ENCODE data around the gene ENG.

Gene ENG

GRCh38 chr9:127809540-127810377 is 44.7 kb downstream of the ENG start:
- no peaks in the 10 kb centered on the region for H3F3A ChIP-seq (ENCODE audit: insufficient read depth)
- no peaks in the 10 kb centered on the region for H3K36me3 ChIP-seq (ENCODE audit: low read length)
- H3K9ac ChIP-seq (ENCODE audit: low read length) = no peak overlapping the region
- H3K9me2 ChIP-seq (replicated peaks; ENCODE audit: insufficient read depth, low read length) = no peaks in the 10 kb centered on the region
- H3K4me3 ChIP-seq (ENCODE audit: insufficient read depth, low read length, poor library complexity, severe bottlenecking) = no peak overlapping the region
- no peak overlapping the region for H3K27ac ChIP-seq (ENCODE audit: low read depth, low read length)
- H3K79me2 ChIP-seq (ENCODE audit: insufficient read depth, low read length) = peaks cover 5% of the 10 kb centered on the region; the same call in 1 of the 2 replicates
- H2AFZ ChIP-seq (ENCODE audit: low read depth, low read length, severe bottlenecking) = no peak overlapping the region
- H3K4me2 ChIP-seq (ENCODE audit: low read depth, low read length, poor library complexity, severe bottlenecking) = no peak overlapping the region
- H3K27me3 ChIP-seq (ENCODE audit: low read length) = no peaks in the 10 kb centered on the region
- H4K20me1 ChIP-seq (ENCODE audit: low read depth, low read length) = no peaks in the 10 kb centered on the region
- TF ChIP-seq CTCF (IDR thresholded peaks at IDR 0.05; ENCODE audit: insufficient read depth, low read length, poor library complexity, severe bottlenecking) = no peak
- TF ChIP-seq EZH2phosphoT487 (conservative IDR thresholded peaks at IDR 0.05; ENCODE audit: low read length) = no peak
- no peaks in the 10 kb centered on the region for H3K9me3 ChIP-seq (ENCODE audit: insufficient read depth, low read length)

DNA sequence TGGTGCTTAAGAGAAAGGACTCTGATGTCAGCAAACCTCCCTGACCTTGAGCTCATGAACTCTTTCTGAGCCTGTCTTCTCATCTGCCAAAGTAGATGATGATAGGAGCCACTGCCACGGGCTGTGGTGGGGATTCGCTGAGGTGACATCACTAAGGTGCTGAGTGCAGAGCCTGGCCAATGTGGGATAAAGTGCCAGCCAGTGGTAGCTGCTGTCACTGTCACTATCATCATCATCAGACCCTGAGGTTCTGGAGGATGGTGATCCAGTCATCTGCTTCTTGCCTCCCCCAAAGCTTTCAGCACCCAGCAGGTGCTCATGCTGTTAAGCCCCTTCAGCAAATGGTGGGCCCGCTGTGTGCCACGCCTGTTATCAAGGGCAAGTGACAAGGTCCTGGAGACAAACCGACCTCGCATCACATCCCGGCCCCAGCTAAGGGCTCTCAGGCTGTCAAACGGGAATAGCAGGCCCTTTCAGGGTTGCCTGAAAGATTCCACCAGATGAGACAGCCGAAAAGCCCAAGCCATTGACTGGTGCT is 45.4 kb downstream of the ENG start:
- no peak overlapping the region for H3K4me2 ChIP-seq (ENCODE audit: low read depth, low read length, poor library complexity, severe bottlenecking)
- no peak overlapping the region for H3K27ac ChIP-seq (ENCODE audit: low read depth, low read length)
- no peaks in the 10 kb centered on the region for H3K9me2 ChIP-seq (replicated peaks; ENCODE audit: insufficient read depth, low read length)
- H3K36me3 ChIP-seq (ENCODE audit: low read length) = no peaks in the 10 kb centered on the region
- no peaks in the 10 kb centered on the region for H3F3A ChIP-seq (ENCODE audit: insufficient read depth)
- TF ChIP-seq CTCF (IDR thresholded peaks at IDR 0.05; ENCODE audit: insufficient read depth, low read length, poor library complexity, severe bottlenecking) (no peak), EZH2phosphoT487 (conservative IDR thresholded peaks at IDR 0.05; ENCODE audit: low read length) (no peak)
- H3K9ac ChIP-seq (ENCODE audit: low read length) = no peak overlapping the region
- no peak overlapping the region for H2AFZ ChIP-seq (ENCODE audit: low read depth, low read length, severe bottlenecking)
- no peaks in the 10 kb centered on the region for H4K20me1 ChIP-seq (ENCODE audit: low read depth, low read length)
- no peaks in the 10 kb centered on the region for H3K9me3 ChIP-seq (ENCODE audit: insufficient read depth, low read length)
- no peak overlapping the region for H3K4me3 ChIP-seq (ENCODE audit: insufficient read depth, low read length, poor library complexity, severe bottlenecking)
- peaks cover 12% of the 10 kb centered on the region for H3K79me2 ChIP-seq (ENCODE audit: insufficient read depth, low read length)
- no peaks in the 10 kb centered on the region for H3K27me3 ChIP-seq (ENCODE audit: low read length)

DNA sequence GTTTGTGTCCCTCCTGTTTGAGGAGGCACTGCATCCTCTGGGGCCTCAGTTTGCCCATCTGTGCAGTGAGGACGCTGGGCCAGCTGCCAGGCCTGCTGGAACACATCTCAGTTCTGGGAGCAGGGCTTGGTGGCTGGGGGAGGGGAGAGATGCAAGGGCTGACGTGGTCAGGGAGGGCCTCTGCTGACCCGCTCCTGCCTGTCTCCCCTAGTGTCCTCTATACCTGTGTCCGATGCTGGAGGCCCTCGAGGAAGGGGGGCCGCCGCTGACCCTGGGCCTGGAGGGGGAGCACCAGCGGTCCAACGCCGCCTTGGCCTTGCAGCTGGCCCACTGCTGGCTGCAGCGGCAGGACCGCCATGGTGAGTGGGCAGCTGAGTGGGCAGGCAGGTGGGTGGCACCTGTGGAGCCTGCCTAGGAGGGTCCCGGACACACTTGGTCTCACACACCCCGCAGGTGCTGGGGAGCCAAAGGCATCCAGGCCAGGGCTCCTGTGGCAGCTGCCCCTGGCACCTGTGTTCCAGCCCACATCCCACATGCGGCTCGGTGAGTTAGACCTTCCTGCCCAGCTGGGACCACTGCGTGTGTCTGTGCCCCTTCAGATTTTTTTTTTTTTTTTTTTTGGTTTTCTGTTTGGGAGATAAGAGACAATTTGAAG is 46.0 kb downstream of the ENG start:
- Histone ChIP-seq H3K36me3 (ENCODE audit: low read length) (no peaks in the 10 kb centered on the region), H3K27me3 (ENCODE audit: low read length) (no peaks in the 10 kb centered on the region), H3K9me2 (replicated peaks; ENCODE audit: insufficient read depth, low read length) (no peaks in the 10 kb centered on the region), H2AFZ (ENCODE audit: low read depth, low read length, severe bottlenecking) (no peak overlapping the region), H4K20me1 (ENCODE audit: low read depth, low read length) (no peaks in the 10 kb centered on the region), H3K27ac (ENCODE audit: low read depth, low read length) (no peak overlapping the region), H3K79me2 (ENCODE audit: insufficient read depth, low read length) (peaks cover 18% of the 10 kb centered on the region), H3K9me3 (ENCODE audit: insufficient read depth, low read length) (no peaks in the 10 kb centered on the region), H3K9ac (ENCODE audit: low read length) (no peak overlapping the region), H3K4me2 (ENCODE audit: low read depth, low read length, poor library complexity, severe bottlenecking) (no peak overlapping the region), H3K4me3 (ENCODE audit: insufficient read depth, low read length, poor library complexity, severe bottlenecking) (no peak overlapping the region), H3F3A (ENCODE audit: insufficient read depth) (no peaks in the 10 kb centered on the region)
- no peak for TF ChIP-seq CTCF (IDR thresholded peaks at IDR 0.05; ENCODE audit: insufficient read depth, low read length, poor library complexity, severe bottlenecking)
- no peak for TF ChIP-seq EZH2phosphoT487 (conservative IDR thresholded peaks at IDR 0.05; ENCODE audit: low read length)

Data from SU-DHL-6 (cell line).